Measurements from ENCODE around the gene TOGARAM2. TPM values are rescaled to one million over a fixed set of nuclear protein-coding genes. Genes with fewer than 3 reads are reported as not detected.
"Not testable (repeated sequence)": the region's sequence is repeated elsewhere in the genome, so short reads cannot be mapped to it uniquely, and the experiment has no call there.

The TOGARAM2 gene
- total and polyA plus RNA-seq, 10 donors: 3.0 to 19.9 (median 8.6) TPM

DNA sequence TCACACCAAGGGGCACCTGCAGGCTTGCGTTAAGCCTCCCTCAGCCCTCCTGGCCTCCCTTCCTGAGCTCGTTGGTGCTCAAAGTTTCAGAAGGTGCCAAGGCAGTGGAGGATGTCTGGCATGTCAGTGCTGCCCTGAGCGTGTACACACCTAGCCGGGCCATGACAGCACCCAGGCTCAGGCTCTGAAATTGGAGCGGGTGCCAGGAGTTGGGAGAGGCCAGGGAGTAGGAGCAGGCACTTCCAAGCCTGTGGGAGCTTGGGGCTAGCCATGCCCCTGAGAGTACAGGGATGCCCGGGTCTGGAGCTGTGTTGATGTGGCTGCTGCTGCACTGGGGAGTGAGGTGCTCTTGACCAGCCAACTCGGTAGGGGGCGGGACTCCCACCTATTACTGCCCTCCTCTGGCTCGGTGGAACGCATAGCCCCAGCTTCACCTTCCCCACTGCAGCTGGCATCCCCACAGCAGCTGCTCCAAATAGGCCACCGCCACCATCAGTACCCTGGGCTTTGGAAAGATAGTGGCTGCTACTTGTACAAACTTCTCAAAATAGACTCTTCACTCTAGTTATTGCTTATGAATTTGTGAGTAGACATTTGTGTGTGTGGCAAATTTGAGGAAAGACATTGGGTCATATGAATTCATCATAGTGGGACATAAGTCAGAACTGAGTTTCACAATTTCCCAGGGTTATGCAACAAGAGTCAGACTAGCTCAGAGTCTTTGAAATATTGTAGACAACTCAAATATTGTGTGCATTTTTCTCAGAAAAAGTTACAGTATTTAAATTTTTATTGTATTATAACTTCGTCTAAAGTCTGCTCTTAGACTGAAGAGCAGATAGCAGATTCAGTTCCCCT, 100.0 kb downstream of the TOGARAM2 start:
- no peak for DNase-seq
- intact Hi-C loops (cut with DNase I; ENCODE audit: low total_unique reads): no loop called here
- no peak overlapping the region for H3K4me3 ChIP-seq
- 75 to 86% (median 84%) methylated on average over 8 to 12 of the region's 12 CpGs for WGBS, 5 donors
- H3K9me3 ChIP-seq: peaks cover 0 to 40% (median 23%) of the 10 kb centered on the region in 8 donors
- peak overlapping the region in 3 of 8 donors; percentile 50 to 69 (median 51) for H3K27ac ChIP-seq
- H3K4me1 ChIP-seq: peaks cover 0 to 4% (median 0%) of the 10 kb centered on the region in 6 donors
- H3K36me3 ChIP-seq: no peaks in the 10 kb centered on the region
- TF ChIP-seq POLR2AphosphoS5 (IDR thresholded peaks at IDR 0.05) (no peak), POLR2A (IDR thresholded peaks at IDR 0.05) (no peak)
- TF ChIP-seq, protein P1, sequence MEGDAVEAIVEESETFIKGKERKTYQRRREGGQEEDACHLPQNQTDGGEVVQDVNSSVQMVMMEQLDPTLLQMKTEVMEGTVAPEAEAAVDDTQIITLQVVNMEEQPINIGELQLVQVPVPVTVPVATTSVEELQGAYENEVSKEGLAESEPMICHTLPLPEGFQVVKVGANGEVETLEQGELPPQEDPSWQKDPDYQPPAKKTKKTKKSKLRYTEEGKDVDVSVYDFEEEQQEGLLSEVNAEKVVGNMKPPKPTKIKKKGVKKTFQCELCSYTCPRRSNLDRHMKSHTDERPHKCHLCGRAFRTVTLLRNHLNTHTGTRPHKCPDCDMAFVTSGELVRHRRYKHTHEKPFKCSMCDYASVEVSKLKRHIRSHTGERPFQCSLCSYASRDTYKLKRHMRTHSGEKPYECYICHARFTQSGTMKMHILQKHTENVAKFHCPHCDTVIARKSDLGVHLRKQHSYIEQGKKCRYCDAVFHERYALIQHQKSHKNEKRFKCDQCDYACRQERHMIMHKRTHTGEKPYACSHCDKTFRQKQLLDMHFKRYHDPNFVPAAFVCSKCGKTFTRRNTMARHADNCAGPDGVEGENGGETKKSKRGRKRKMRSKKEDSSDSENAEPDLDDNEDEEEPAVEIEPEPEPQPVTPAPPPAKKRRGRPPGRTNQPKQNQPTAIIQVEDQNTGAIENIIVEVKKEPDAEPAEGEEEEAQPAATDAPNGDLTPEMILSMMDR (IDR thresholded peaks at IDR 0.05 in 8 of 11, conservative IDR thresholded peaks at IDR 0.05 in 3 of 11): no peak
- H3K27me3 ChIP-seq (replicated peaks in 1 of 7): no peaks in the 10 kb centered on the region

DNA sequence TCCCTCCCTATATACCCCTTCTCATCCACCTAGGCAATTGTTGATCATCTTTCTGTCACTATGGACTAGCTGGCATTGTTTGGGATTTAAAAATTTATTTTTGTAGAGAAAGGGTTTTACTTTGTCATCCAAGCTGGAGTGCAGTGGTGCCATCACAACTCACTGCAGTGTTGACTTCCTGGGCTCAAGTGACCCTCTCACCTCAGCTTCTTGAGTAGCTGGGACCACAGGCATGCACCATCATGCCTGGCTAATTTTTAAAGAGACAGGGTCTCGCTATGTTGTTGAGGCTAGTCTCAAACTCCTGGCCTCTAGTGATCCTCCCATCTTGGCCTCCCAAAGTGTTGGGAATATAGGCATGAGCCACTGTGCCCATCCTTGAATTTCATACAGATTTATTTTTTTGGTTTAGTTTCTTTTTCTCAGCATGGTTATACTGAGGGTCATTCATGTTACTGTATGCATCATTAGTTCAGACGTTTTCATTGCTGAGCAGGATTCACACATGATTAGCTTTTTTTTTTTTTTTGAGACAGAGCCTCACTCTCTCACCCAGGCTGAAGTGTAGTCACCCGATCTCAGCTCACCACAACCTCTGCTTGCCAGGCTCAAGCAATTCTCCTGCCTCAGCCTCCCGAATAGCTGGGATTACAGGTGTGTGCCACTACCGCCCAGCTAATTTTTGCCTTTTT, 101.9 kb downstream of the TOGARAM2 start:
- no peak for TF ChIP-seq POLR2A (IDR thresholded peaks at IDR 0.05)
- TF ChIP-seq, protein P1 (IDR thresholded peaks at IDR 0.05 in 8 of 11, conservative IDR thresholded peaks at IDR 0.05 in 3 of 11): no peak
- no peak for TF ChIP-seq POLR2AphosphoS5 (IDR thresholded peaks at IDR 0.05)
- peaks cover 0 to 34% (median 21%) of the 10 kb centered on the region in 8 donors for H3K9me3 ChIP-seq
- intact Hi-C loops (cut with DNase I; ENCODE audit: low total_unique reads): no loop called here
- H3K4me1 ChIP-seq: peaks cover 0 to 4% (median 0%) of the 10 kb centered on the region in 6 donors
- H3K36me3 ChIP-seq: no peaks in the 10 kb centered on the region
- H3K4me3 ChIP-seq: no peak overlapping the region
- H3K27ac ChIP-seq: no peak overlapping the region
- WGBS, 5 donors: 77 to 81% (median 81%) methylated on average over 5 of the region's 5 CpGs
- no peaks in the 10 kb centered on the region for H3K27me3 ChIP-seq (replicated peaks in 1 of 7)
- no peak for DNase-seq

DNA sequence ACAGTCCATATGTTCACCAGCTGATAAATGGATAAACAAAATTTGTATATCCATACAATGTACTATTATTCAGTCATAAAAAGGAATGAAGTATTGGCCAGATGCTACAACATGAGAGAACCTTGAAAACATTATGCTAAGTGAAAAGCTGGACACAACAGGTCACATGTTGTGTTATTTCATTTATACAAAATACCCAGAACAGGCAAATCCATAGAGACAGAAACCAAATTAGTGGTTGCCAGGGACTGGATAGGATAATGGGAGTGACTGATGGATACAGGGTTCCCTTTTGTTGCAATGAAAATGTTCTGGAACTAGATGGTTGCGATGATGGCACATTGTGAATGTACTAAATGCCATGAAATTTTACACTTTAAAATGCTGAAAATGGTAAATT, 103.5 kb downstream of the TOGARAM2 start:
- Histone ChIP-seq H3K27ac (no peak overlapping the region), H3K36me3 (no peaks in the 10 kb centered on the region), H3K9me3 (peaks cover 0 to 18% (median 14%) of the 10 kb centered on the region in 8 donors), H3K27me3 (replicated peaks in 1 of 7) (peaks cover 0 to 5% (median 0%) of the 10 kb centered on the region in 7 donors), H3K4me3 (no peak overlapping the region), H3K4me1 (peaks cover 0 to 4% (median 0%) of the 10 kb centered on the region in 6 donors)
- TF ChIP-seq POLR2AphosphoS5 (IDR thresholded peaks at IDR 0.05) (no peak), POLR2A (IDR thresholded peaks at IDR 0.05) (no peak)
- TF ChIP-seq, protein P1 (IDR thresholded peaks at IDR 0.05 in 8 of 11, conservative IDR thresholded peaks at IDR 0.05 in 3 of 11): no peak
- DNase-seq: no peak
- intact Hi-C loops (cut with DNase I; ENCODE audit: low total_unique reads): no loop called here
- 94 to 100% (median 97%) methylated on average over 1 of the region's 1 CpG for WGBS, 5 donors

DNA sequence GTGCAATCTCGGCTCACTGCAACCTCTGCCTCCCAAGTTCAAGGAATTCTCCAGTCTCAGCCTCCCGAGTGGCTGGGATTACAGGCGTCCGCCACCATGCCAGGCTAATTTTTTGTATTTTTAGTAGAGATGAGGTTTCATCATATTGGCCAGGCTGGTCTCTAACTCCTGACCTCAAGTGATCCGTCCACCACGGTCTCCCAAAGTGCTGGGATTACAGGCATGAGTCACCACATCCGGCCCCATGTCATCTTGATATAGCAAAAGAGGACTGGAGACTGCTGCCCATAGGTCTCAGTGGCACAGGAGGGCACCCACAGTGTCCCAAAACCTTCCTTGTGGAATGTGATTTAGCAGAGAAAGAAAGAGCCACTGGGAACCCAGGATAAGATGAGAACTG, 109.2 kb downstream of the TOGARAM2 start:
- intact Hi-C loops (cut with DNase I; ENCODE audit: low total_unique reads); H3K27ac ChIP-seq; H3K27me3 ChIP-seq (replicated peaks in 1 of 7); H3K36me3 ChIP-seq; H3K4me3 ChIP-seq; H3K4me1 ChIP-seq; H3K9me3 ChIP-seq; DNase-seq: not testable (repeated sequence)
- 75 to 95% (median 89%) methylated on average over 7 of the region's 7 CpGs for WGBS, 5 donors
